ENCODE results near the gene PMFBP1. TPM values are rescaled to one million over a fixed set of nuclear protein-coding genes. Genes with fewer than 3 reads are reported as not detected.

PMFBP1 gene
- total RNA-seq, 1 experiment from 2014 or later, result 0.56 TPM

GRCh38 chr16:72112452-72112792 lies 59.5 kb downstream of the PMFBP1 start:
- no peaks in the 10 kb centered on the region for H3K9me2 ChIP-seq (replicated peaks; ENCODE audit: insufficient read depth, low read length)
- no peak overlapping the region for H3K4me3 ChIP-seq (ENCODE audit: low read length)
- no peaks in the 10 kb centered on the region for H3K27me3 ChIP-seq (ENCODE audit: low read length)
- DNase-seq, result no peak
- H3K79me2 ChIP-seq (ENCODE audit: low read length), result no peaks in the 10 kb centered on the region
- H3K27ac ChIP-seq (ENCODE audit: low read length), result no peak overlapping the region
- no peak overlapping the region for H3K9ac ChIP-seq (ENCODE audit: low read length)
- H2AFZ ChIP-seq (ENCODE audit: low read length), result no peak overlapping the region
- H4K20me1 ChIP-seq (ENCODE audit: insufficient read depth, low read depth, low read length), result no peaks in the 10 kb centered on the region
- no peaks in the 10 kb centered on the region for H3K4me1 ChIP-seq (ENCODE audit: low read length)
- H3K9me3 ChIP-seq (ENCODE audit: low read length), result no peaks in the 10 kb centered on the region
- no peak overlapping the region for H3K4me2 ChIP-seq (ENCODE audit: low read depth, low read length, poor library complexity, severe bottlenecking)
- peaks cover 16% of the 10 kb centered on the region; the same call in 1 of the 2 replicates for H3K36me3 ChIP-seq (ENCODE audit: insufficient read depth, low read length)

GRCh38 chr16:72111657-72112451 lies 60.1 kb downstream of the PMFBP1 start:
- Histone ChIP-seq H3K27me3 (ENCODE audit: low read length) (no peaks in the 10 kb centered on the region), H2AFZ (ENCODE audit: low read length) (no peak overlapping the region), H3K9me3 (ENCODE audit: low read length) (no peaks in the 10 kb centered on the region), H3K4me2 (ENCODE audit: low read depth, low read length, poor library complexity, severe bottlenecking) (no peak overlapping the region), H3K9ac (ENCODE audit: low read length) (no peak overlapping the region), H3K9me2 (replicated peaks; ENCODE audit: insufficient read depth, low read length) (no peaks in the 10 kb centered on the region), H3K4me1 (ENCODE audit: low read length) (no peaks in the 10 kb centered on the region), H3K79me2 (ENCODE audit: low read length) (no peaks in the 10 kb centered on the region), H3K36me3 (ENCODE audit: insufficient read depth, low read length) (peaks cover 16% of the 10 kb centered on the region; the same call in 1 of the 2 replicates), H3K27ac (ENCODE audit: low read length) (no peak overlapping the region), H3K4me3 (ENCODE audit: low read length) (no peak overlapping the region), H4K20me1 (ENCODE audit: insufficient read depth, low read depth, low read length) (no peaks in the 10 kb centered on the region)
- no peak for DNase-seq

- H3K27ac ChIP-seq (ENCODE audit: low read length), result no peak overlapping the region
- H3K4me2 ChIP-seq (ENCODE audit: low read depth, low read length, poor library complexity, severe bottlenecking), result no peak overlapping the region
- H3K4me1 ChIP-seq (ENCODE audit: low read length), result no peaks in the 10 kb centered on the region
- H3K9me3 ChIP-seq (ENCODE audit: low read length), result no peaks in the 10 kb centered on the region
- no peaks in the 10 kb centered on the region for H3K9me2 ChIP-seq (replicated peaks; ENCODE audit: insufficient read depth, low read length)
- H2AFZ ChIP-seq (ENCODE audit: low read length), result no peak overlapping the region
- DNase-seq, result no peak
- no peaks in the 10 kb centered on the region for H3K27me3 ChIP-seq (ENCODE audit: low read length)
- H4K20me1 ChIP-seq (ENCODE audit: insufficient read depth, low read depth, low read length), result no peaks in the 10 kb centered on the region
- H3K36me3 ChIP-seq (ENCODE audit: insufficient read depth, low read length), result peaks cover 23% of the 10 kb centered on the region; the same call in 1 of the 2 replicates
- no peak overlapping the region for H3K9ac ChIP-seq (ENCODE audit: low read length)
- H3K79me2 ChIP-seq (ENCODE audit: low read length), result no peaks in the 10 kb centered on the region
- H3K4me3 ChIP-seq (ENCODE audit: low read length), result no peak overlapping the region
Observed at GRCh38 chr16:72110662-72111615, 61.0 kb downstream of the PMFBP1 start.

GRCh38 chr16:72109966-72110530 lies 61.9 kb downstream of the PMFBP1 start:
- no peak for DNase-seq
- Histone ChIP-seq H3K27ac (ENCODE audit: low read length) (no peak overlapping the region), H3K9me2 (replicated peaks; ENCODE audit: insufficient read depth, low read length) (no peaks in the 10 kb centered on the region), H2AFZ (ENCODE audit: low read length) (no peak overlapping the region), H3K9ac (ENCODE audit: low read length) (no peak overlapping the region), H3K79me2 (ENCODE audit: low read length) (no peaks in the 10 kb centered on the region), H3K4me3 (ENCODE audit: low read length) (no peak overlapping the region), H3K9me3 (ENCODE audit: low read length) (no peaks in the 10 kb centered on the region), H3K27me3 (ENCODE audit: low read length) (no peaks in the 10 kb centered on the region), H3K36me3 (ENCODE audit: insufficient read depth, low read length) (peaks cover 27% of the 10 kb centered on the region; the same call in 1 of the 2 replicates), H3K4me2 (ENCODE audit: low read depth, low read length, poor library complexity, severe bottlenecking) (no peak overlapping the region), H3K4me1 (ENCODE audit: low read length) (no peaks in the 10 kb centered on the region), H4K20me1 (ENCODE audit: insufficient read depth, low read depth, low read length) (no peaks in the 10 kb centered on the region)

- Histone ChIP-seq H3K9me2 (replicated peaks; ENCODE audit: insufficient read depth, low read length) (no peaks in the 10 kb centered on the region), H3K9ac (ENCODE audit: low read length) (no peak overlapping the region), H3K27me3 (ENCODE audit: low read length) (no peaks in the 10 kb centered on the region), H4K20me1 (ENCODE audit: insufficient read depth, low read depth, low read length) (no peaks in the 10 kb centered on the region), H2AFZ (ENCODE audit: low read length) (no peak overlapping the region), H3K27ac (ENCODE audit: low read length) (no peak overlapping the region), H3K79me2 (ENCODE audit: low read length) (no peaks in the 10 kb centered on the region), H3K4me2 (ENCODE audit: low read depth, low read length, poor library complexity, severe bottlenecking) (no peak overlapping the region), H3K9me3 (ENCODE audit: low read length) (no peaks in the 10 kb centered on the region), H3K4me3 (ENCODE audit: low read length) (no peak overlapping the region), H3K4me1 (ENCODE audit: low read length) (no peaks in the 10 kb centered on the region), H3K36me3 (ENCODE audit: insufficient read depth, low read length) (peaks cover 27% of the 10 kb centered on the region; the same call in 1 of the 2 replicates)
- DNase-seq, result no peak
Observed at GRCh38 chr16:72109300-72109699, 62.7 kb downstream of the PMFBP1 start.

GRCh38 chr16:72108353-72109102 lies 63.4 kb downstream of the PMFBP1 start:
- H3K9ac ChIP-seq (ENCODE audit: low read length), result no peak overlapping the region

GRCh38 chr16:72107371-72107770 lies 64.6 kb downstream of the PMFBP1 start:
- Histone ChIP-seq H3K36me3 (ENCODE audit: insufficient read depth, low read length) (peaks cover 42% of the 10 kb centered on the region; the same call in 1 of the 2 replicates), H3K4me2 (ENCODE audit: low read depth, low read length, poor library complexity, severe bottlenecking) (no peak overlapping the region), H3K9ac (ENCODE audit: low read length) (no peak overlapping the region), H3K4me3 (ENCODE audit: low read length) (no peak overlapping the region), H3K9me2 (replicated peaks; ENCODE audit: insufficient read depth, low read length) (no peaks in the 10 kb centered on the region), H2AFZ (ENCODE audit: low read length) (no peak overlapping the region), H3K27ac (ENCODE audit: low read length) (no peak overlapping the region), H3K4me1 (ENCODE audit: low read length) (no peaks in the 10 kb centered on the region), H3K27me3 (ENCODE audit: low read length) (no peaks in the 10 kb centered on the region), H4K20me1 (ENCODE audit: insufficient read depth, low read depth, low read length) (no peaks in the 10 kb centered on the region), H3K79me2 (ENCODE audit: low read length) (no peaks in the 10 kb centered on the region), H3K9me3 (ENCODE audit: low read length) (no peaks in the 10 kb centered on the region)
- DNase-seq, result no peak

More at GRCh38 chr16:72108353-72109102, 63.4 kb downstream of the PMFBP1 start:
- Histone ChIP-seq H3K36me3 (ENCODE audit: insufficient read depth, low read length) (peaks cover 32% of the 10 kb centered on the region; the same call in 1 of the 2 replicates), H3K79me2 (ENCODE audit: low read length) (no peaks in the 10 kb centered on the region), H2AFZ (ENCODE audit: low read length) (no peak overlapping the region), H3K4me3 (ENCODE audit: low read length) (no peak overlapping the region), H3K4me2 (ENCODE audit: low read depth, low read length, poor library complexity, severe bottlenecking) (no peak overlapping the region), H3K9me2 (replicated peaks; ENCODE audit: insufficient read depth, low read length) (no peaks in the 10 kb centered on the region), H3K9me3 (ENCODE audit: low read length) (no peaks in the 10 kb centered on the region), H3K27me3 (ENCODE audit: low read length) (no peaks in the 10 kb centered on the region), H3K4me1 (ENCODE audit: low read length) (no peaks in the 10 kb centered on the region), H4K20me1 (ENCODE audit: insufficient read depth, low read depth, low read length) (no peaks in the 10 kb centered on the region), H3K27ac (ENCODE audit: low read length) (no peak overlapping the region)
- no peak for DNase-seq
